Activated gamma-delta T cell treated with Interleukin-2 at 50 U/mL for 16 hours (primary cell): ENCODE measurements around the gene CCDC122.

Experiments used
- DNase-seq: peaks from one replicate; pipeline ENCODE4 v3.0.0-alpha.2; 2020

The CCDC122 gene

DNA sequence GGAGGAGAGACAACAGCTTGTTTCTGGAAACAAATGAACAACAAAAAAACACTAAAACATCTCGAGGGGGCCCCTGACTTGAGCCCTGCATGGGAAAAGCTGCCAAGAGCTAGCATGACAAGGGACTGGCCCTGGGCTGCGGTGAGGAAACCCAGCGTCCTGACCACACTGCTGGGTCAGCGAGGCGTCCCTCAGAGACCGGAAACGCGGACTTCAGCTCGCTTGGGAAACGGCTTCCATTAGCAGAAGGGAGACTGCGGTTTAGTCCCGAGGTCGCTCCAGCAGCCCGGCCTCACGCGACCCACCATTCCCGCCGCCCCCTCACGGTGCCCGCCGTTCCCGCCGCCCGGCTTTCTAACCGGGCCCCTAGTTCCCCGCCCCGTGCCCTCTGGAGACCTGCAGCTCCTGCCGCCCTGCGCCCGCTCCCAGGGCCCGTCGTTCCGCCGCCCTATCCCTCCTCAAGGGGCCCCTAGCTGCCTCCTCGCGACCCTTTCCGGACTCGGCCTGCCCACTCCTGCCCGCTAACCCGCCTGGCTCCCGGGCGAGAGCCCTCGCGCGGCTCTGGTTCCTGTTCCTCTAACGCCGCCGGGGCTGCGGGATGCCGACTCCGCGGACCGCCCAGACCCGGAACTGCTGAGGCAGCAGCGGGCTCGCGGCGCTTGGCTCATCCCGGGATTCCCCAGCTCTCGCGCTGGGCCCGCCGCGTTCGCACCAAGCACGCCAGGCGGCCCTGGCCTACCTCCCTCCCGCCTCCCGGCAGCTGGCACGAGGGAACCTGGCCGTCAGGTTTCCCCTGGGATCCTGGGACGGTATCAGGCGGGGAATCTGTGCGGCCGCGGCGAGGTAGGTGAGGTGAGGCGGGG, at the start of gene CCDC122:
CCDC122 (minus strand) TSS at position 849 of the 863 bp plus-strand sequence. CDS start 10,364 bp downstream, outside the sequence.
- peak; percentile 52 for DNase-seq

DNA sequence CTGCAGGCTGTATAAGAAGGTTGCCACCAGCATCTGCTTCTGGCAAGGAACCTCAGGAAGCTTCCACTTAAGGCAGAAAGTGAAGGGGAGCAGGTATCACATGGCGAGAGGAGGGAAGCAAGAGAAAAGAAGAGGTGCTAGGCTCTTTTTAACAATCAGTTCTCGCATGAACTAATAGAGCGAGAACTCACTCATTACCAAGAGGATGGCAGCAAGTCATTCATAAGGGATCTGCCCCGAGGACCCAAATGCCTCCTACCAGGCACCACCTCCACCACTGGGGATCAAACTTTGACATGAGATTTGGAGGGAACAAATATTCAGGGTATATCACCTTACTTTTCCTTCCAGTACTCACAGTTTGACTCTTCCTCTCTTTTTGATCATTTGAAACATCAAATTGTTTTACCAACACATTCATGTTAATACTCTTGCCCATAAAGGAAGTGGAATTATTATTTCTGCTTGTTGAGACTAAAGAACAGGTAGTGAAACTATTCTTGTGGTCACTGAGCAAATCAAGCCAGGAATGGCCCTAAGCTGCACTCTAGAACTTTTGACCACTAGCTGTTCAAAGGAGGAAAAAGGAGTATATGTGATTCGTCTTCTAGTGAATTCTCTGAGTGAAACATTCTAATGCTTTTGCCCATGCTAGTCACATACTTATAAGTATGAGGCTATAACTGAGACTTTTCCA, 45.2 kb upstream of the CCDC122 start:
- DNase-seq = no peak

DNA sequence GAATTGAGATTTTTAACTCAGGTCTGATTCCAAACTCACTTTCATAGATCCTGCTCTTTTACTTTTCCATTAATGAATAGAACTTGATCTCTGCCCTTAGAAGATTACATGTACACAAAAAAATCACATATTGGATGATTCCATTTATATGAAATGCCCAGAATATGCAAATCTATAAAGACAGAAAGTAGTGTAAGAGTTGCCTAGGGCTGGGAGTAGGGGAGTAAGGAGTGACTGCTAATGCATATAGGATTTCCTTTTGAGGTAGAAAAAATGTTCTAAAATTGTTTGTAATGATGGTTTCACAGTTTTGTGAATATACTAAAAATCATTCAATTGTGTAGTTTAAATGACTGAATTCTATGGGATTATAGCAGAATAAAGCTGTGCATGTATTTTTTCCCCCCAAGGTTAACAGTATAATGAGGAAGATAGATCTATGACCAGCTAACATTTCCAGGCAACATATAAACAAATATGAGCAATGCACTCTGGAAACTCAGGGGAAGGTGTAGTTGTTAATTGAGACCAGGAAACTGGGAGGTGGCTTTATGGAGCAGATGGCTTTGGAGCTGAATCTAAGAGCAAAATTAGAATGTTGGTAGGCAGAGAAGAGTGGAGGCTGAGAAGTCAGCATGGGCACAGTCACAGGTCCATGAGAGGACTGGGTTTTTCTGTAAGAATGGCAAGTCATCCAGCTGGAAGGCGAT, 41.6 kb upstream of the CCDC122 start:
- no peak for DNase-seq

DNA sequence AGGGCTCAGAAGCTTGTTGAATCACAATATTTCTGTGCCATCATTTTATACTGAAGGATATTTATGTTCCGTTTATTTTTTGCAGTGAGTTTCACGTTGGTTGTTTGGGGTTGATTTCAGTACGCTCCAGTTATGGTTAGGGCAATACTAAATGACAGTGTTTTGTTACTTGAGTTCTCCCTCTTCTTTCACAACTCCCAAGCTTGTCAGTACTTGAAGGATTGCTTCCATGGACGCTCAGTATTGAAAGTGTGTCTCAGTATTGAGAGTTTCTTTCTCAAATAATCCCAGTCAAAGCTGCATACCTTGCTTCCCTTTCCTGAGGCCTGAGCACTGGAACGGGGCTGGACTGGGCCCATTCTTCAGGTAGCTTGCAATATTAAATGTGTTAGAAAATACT, 39.1 kb upstream of the CCDC122 start:
- DNase-seq = no peak

DNA sequence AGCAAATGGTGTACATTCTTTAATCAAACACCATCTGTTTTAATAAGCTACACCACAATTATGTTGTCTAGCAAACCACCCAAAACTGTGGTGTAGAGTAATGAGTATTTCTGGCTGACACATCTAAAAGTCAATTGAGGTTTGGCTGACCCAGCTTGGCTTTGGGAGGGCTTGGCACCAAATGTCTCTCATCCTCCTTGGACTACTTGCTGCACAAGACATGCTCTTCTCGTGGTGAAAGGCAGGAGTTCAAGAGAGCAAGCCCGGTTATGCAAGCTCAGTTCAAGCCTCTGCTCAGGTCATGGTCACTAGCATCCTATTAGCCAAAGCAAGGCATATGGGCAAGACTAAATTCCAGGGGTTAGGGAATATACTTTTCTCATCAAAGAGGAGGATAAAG, 37.3 kb upstream of the CCDC122 start:
- no peak for DNase-seq

DNA sequence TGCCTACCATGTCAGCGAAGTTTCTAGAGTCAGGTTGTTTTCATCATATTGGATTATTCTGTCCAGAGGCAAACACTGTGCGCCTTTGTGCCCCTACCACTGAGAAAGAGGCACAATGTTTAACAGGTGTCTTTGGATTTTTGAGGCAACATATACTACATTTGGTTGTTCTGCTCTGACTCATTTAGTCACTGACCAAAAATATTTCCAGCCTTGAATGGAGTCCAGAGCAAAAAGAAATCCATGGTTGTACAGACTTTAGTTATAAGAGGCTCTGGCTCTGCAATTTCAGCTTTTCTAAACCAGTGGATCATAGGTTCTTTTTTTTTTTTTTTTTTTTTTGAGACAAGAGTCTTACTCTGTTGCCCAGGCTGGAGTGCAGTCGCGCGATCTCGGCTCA, 35.9 kb upstream of the CCDC122 start:
- DNase-seq = no peak

DNA sequence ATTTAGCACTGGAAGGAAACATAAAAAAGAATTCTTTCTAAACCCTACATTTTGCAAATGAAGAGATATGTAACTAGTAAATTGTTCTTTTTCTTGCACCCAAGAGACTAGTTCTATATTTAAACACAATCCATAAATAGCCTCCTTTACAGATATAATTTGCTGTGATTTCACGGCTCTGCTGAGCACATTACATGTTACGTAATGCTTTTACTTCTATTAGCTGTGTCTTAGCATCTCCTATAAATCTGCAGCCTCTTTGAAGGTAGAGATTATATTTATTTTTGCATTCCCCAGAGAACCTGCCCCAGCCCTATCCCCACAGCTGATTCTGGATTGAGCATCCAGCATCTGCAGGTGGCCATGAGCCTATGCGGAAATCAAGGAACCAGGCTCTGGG, 32.3 kb upstream of the CCDC122 start:
- DNase-seq = no peak

DNA sequence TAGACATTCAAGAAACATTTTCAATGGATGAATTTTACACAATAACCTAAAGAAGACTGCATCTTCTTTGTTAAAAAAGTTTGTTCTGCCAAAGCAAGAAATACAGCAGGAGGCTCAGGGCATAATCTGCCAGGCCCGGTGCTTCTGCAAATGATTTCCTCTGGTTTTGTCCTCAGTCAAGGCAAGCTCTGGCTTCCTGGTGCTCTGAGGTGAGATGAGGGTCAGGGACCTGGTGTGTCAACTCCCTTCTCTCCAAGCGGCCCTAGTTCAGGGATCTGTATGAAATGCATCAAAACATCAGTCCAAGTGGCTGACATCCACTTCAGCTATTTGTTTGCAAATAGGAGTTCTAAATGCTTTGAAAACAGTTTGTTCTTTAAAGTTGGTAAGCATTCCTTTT, 31.7 kb upstream of the CCDC122 start:
- no peak for DNase-seq

DNA sequence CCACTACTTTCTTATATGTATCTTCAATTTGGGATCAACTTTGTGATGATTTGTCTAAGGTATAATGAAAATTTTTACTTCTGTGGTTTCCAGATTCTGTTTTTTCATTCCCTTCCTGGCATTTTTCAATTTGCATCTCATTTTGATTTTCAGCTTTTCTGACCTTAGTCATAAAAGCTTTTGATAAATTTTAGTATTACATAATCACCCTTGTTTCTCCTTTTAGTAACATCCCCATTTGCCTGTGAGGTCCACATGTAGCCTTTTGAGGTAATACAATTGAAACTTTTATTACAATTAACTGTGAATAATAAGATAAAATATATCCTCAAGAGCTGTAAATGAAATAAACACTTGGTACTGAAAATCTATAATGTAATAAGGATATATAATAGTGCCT, 31.3 kb upstream of the CCDC122 start:
- DNase-seq = no peak

DNA sequence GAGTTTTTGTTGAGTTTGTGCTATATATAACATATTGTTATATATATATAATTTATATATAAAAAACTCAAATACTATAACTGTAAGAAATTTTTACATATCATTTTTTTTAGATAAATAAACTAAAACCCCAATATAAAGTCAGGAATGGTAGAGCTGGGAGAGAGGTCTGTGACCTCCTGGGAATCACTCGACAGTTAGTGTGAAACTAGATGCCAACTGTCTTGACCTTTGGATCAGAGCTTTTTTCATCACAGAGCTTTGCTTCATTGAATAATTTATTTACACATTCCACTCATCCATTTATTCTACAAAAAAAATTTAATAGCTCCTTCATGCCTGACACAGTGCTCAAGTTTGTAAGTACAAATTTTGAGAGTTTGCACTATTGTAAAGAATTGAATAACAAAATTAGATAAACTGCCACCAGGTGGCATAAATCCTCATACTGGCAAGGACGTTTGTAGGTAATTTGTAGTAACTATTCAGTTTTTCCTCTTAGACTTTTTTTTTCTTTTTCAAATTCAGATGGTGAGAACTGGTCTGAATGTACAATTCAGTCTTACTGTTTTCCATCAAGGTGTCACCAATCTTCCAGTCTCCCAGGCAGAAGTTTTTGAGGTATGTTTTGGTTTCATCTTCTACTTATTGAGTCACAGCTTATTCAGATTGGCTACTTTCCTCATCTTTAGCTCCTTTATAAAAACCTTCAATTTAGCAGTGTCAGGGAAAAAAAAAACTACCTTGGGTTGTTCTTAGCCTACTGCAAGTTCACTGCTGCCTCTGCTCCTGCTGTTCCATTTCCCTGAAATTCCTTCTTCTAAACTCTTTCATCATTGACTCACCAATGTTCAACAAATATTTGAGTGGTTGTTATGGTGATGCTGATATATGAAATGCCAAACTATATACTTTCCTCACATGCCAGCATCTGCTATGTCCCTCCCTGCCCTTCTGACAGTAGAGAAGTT, 28.9 kb upstream of the CCDC122 start:
- DNase-seq = no peak

DNA sequence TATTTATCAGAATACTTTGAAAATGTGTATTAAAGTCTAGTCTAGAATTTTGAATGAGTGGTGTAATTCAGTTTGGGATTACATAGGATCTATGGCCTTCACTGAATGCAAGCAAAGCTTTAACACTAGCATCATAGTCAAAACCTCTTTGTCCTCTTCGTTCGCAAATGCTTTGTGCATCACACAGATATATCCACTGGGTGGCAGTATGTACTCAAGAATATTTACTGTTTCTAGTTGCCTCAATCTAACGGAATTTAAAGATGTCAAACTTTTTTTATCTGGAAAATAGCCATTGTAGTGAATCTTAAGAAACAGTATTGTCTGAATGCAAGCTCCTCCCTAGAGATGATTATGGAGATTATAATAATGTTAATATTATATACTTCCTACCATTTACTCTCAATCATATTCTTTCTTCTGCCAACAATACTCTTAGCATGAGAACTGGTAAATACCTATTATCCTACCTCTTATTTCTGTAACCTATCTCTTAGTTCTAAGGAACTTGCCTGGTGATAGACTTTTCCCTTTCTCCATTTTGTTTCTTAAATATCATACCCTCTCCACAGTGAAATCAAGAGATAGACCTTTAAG, 26.0 kb upstream of the CCDC122 start:
- DNase-seq = peak; percentile 28

DNA sequence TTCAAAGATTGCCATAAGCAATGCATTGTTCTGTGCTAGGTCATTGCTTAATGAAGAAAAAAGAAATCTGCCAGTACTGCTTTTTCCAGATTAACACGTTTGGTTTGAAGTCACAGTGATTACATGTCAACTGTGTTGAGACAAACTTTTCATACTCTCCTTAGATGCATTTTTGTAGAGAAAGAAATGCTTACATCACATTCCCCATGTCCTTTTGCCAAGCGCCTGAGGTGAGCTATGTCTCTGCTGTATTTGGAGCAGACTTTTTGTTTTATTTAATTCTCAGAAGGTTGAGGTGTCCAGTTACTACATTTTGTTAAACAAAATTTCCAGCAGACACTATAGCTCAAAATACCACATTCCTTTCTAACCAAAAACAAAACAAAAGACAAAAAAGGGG, 16.4 kb upstream of the CCDC122 start:
- DNase-seq = no peak

DNA sequence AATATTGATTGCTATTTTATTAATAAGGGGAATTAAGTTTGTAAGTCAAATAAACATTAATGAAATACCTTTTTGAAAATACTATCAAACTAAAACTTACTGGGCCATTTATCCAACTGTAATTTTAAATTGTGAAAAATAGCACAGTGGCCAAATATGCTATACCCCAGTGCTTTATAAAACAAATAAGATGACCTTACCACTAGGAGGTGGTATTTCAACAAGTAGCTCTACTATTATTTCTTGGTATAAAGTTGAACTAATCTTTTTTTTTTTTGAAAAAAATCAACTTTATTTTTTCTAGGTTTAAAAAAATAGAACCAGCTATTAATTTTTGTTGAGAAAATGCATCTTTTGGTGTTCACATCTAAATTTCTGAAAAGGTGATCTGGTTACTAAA, 14.9 kb upstream of the CCDC122 start:
- no peak for DNase-seq

DNA sequence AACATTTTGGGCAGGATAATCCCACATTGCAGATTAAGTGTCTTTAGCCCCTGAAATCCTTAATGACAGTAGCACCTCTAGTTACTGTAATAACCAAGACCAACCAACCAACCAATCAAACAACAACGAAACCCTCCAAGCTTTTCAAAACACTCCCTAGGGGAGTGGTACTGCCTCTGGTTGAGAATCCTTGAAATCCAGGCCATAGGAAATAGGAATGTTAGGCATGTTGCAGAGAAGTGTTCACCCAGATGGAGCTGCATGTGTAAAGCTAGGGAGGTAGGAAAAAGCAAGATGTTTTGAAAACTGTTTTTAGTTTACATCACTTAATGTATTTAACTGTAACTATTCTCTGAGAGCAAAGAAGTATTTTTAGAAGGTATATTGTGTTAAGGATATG, 4.7 kb upstream of the CCDC122 start:
- no peak for DNase-seq

DNA sequence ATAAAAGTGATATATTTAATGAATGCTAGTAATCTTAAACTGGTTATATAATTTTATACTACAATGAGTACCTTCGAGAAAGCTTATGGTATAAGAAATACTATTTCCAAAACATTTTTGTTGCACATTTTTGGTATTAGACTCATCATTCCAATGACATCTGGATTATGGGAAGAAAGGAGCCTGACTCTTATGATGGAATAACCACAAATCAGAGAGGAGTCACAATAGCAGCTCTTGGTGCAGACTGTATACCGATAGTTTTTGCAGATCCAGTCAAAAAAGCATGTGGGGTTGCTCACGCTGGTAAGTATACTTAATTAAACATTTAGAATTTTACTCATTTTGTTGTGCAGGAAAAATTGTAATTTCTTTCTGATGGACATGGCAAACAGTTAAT, 4.1 kb upstream of the CCDC122 start:
- DNase-seq = no peak

DNA sequence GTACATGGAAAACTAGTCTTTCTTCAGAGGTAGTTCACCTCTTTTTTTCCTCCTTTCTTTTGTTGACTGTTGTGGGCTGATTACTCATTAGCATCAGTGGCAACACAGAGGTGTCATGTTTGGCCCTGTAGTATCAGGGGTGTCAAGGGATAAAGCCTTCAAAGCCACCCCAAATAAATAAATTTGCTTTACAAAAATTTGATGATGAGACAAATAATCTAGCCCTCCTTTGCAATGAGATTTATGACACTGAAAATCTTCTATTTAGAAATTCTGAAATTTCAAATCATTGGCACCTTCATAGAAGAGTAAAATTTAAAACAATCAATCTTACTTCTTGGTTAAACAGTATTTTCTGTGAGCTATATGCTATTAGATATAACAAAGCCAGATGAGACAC, 2.0 kb upstream of the CCDC122 start:
- no peak for DNase-seq

DNA sequence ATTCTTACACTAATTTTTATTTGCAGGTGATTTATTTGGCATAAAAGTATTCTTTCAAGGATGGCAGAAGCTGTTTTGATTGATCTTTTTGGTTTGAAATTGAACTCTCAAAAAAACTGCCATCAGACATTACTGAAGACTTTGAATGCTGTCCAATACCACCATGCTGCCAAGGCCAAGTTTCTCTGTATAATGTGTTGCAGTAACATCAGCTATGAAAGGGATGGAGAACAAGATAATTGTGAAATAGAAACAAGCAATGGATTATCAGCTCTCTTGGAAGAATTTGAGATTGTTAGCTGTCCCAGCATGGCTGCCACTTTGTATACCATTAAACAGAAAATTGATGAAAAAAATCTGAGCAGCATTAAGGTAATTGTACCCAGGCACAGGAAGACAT, 1.4 kb upstream of the CCDC122 start:
- DNase-seq = no peak

DNA sequence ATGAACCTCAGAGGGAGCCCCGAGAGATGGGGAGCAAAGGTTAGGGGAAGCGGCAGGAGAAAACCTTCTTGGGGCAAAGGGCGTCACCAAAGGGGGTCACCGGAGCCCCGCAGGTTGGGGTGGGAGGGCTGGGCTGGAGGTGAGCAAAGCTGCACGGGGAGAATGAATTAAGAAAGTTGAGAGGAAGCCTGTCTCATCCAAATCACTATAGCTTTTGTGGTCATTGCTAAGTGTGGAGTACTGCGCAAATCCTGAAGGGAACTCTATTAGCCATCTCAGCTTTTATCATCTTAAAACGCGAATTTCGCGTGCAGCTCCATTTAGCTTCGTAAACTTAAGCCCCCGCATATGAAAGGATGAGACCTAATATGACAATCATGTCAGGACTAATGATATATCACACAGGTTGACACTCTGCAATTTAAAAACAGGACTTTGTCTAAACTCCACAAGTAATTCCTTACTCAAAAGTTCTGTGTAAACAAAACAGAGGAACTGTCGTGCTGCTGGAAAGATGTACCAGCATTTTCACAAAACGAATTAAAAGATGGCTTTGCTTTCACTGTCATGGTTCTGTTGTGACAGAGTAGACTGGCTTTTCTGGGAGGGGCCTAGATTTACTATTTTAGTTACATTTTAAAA, 795 bp upstream of the CCDC122 start:
- no peak for DNase-seq

DNA sequence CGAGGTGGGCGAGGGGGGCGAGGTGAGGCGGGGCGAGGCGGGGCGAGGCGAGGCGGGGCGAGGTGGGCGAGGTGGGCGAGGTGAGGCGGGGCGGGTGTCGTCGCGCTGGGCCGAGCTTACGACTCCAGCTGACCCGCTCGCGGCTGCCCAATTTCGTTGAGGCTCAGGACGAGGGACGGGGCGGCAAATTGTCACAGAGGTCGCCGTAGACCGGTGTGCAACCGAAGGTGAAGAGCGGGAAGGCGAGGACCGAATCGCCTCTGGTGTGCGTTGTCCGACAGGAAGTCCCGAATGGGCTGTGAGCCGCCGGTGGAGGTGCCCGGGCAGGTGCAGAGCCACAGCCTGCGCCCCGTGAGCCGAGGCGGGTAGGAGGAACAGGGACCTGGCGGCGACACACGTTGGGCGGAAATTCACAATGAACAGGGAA, 228 bp upstream of the CCDC122 start, which contains the start of gene LACC1:
LACC1 (plus strand) TSS at position 150 of the 427 bp plus-strand sequence. CDS start 1,082 bp downstream, outside the sequence.
- DNase-seq = peak; percentile 32

DNA sequence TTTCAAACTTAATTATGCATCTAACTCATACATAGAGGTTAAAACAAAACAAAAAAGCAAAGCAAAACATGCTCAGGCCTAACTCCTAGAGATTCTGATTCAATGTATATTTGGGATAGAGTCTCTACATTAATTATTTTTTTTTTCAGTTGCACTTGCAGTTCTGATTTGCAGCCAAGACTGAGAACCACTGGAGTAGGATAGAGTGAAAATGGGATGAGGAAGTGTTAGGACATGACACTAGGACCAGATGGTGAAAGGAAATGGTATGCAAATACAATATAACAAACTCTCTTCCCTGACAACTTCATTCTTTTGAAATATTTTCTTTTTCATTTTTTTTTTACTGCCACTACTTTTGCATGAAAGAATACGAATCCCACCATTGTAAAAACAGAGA, 1.8 kb downstream of the CCDC122 start:
- DNase-seq = no peak

DNA sequence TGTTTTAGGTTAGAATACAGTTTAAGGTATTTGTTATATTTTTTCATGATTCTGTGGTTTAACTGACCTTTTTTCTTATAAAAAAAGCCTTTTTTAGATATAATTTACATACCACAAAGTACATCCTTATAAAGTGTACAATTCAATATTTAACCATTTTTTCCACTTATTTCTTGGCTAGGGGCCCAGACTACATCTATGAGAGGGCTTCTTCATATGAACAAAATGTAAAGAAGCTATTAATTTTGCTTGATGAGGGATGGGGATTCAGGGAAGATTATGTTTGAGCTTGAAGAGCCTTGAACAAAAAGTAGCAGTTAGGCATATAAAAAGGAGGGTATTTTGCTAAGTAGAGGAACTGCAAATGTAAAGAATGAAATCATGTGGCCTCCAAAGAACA, 2.2 kb downstream of the CCDC122 start:
- DNase-seq = no peak
